Activated B cell treated with CpG ODN at 0.5 μM for 24 hours (primary cell): ENCODE results near the gene COX17. TPM values are rescaled to one million over a fixed set of nuclear protein-coding genes. Genes with fewer than 3 reads are reported as not detected.

Experiments
- ATAC-seq: fragments of 200-7000 bp; cut with Tn5 transposase; one replicate; pipeline ENCODE4 v1.10.0; 2021; ENCODE audit warnings: low read depth, mild to moderate bottlenecking, moderate library complexity
- CTCF ChIA-PET: fragments of 350-600 bp; sonication (Branson Sonifier 250); formaldehyde crosslinking; loops from one replicate; lab custom pipeline; 2021; ENCODE audit warnings: antibody characterized with exemption; lab: Charles Lee
- POLR2A ChIA-PET: fragments of 350-600 bp; sonication (Branson Sonifier 250); formaldehyde crosslinking; loops from one replicate; lab custom pipeline; 2021; ENCODE audit warnings: antibody characterized with exemption; lab: Charles Lee
- DNase-seq: peaks from one replicate; pipeline ENCODE4 v3.0.0; 2022
- H3K27ac Mint-ChIP-seq: one replicate; pipeline ENCODE4 v1.8.0; 2020; ENCODE audit warnings: mixed read lengths
- H3K27me3 Mint-ChIP-seq: one replicate; pipeline ENCODE4 v1.8.0; 2021; ENCODE audit warnings: mixed read lengths
- H3K36me3 Mint-ChIP-seq: one replicate; pipeline ENCODE4 v1.8.0; 2021; ENCODE audit warnings: low read depth, mixed read lengths
- H3K4me1 Mint-ChIP-seq: one replicate; pipeline ENCODE4 v1.8.0; 2021; ENCODE audit warnings: mixed read lengths
- H3K4me3 Mint-ChIP-seq: one replicate; pipeline ENCODE4 v1.8.0; 2020; ENCODE audit warnings: mild to moderate bottlenecking, mixed read lengths
- H3K9me3 Mint-ChIP-seq: one replicate; pipeline ENCODE4 v1.8.0; 2020; ENCODE audit warnings: mixed read lengths
- intact Hi-C: fragments of 100-400 bp; cut with micrococcal nuclease; formaldehyde crosslinking; loops from one replicate; pipeline ENCODE4 v1.15.1; 2024
- total RNA-seq: library from RNA; stranded (reverse); gene quantifications from 2 replicates; pipeline ENCODE4 v1.2.3, GENCODE V29; 2022
- TF ChIP-seq, protein P1 (sequence below): fragments of 200-600 bp; IDR thresholded peaks from one replicate; pipeline ENCODE4 v1.8.0; 2022; ENCODE audit warnings: antibody characterized with exemption, mild to moderate bottlenecking

The COX17 gene
- total RNA-seq, 1 donor from 2014 or later, result 58.8 TPM

DNA sequence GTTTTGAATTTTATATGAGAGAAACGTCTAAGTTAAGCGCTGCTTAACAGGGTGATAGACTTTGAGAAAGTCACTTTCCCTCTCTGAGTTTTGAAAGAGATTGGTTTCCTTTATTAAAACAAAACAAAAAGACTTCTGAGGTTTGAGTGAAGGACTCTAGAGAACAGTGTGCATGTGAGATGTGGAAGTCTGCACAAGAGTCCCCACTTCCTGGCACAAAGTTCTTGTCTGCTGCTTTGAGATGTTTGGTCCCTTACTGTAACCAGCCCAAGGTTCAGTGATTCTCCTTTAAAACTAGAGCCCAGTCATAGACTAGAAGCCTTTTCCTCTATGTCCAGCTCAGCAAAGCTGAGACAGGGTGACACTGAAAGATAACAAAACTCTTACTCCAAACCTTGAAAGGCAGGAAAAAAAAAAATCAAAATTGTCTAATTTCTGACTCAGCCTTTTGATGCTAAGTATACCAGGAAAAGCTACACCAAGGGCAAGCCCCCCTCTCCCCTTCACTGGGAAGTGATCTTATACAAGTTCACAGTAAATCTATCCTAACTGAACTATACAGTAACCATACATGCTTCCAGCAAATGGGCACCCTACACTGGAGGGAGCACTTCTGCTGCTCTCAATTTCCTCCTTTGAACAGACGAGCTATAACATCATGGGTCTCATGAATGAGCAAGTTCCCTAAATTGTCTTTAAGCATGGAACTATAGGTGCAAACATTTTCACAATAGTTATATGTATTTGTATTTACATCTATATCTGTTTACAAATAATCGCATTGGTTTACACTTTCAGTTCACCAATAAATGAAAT lies 19.1 kb downstream of the COX17 start:
- DNase-seq, result no peak
- H3K4me1 Mint-ChIP-seq, result peaks cover 32% of the 10 kb centered on the region
- TF ChIP-seq, protein P1, sequence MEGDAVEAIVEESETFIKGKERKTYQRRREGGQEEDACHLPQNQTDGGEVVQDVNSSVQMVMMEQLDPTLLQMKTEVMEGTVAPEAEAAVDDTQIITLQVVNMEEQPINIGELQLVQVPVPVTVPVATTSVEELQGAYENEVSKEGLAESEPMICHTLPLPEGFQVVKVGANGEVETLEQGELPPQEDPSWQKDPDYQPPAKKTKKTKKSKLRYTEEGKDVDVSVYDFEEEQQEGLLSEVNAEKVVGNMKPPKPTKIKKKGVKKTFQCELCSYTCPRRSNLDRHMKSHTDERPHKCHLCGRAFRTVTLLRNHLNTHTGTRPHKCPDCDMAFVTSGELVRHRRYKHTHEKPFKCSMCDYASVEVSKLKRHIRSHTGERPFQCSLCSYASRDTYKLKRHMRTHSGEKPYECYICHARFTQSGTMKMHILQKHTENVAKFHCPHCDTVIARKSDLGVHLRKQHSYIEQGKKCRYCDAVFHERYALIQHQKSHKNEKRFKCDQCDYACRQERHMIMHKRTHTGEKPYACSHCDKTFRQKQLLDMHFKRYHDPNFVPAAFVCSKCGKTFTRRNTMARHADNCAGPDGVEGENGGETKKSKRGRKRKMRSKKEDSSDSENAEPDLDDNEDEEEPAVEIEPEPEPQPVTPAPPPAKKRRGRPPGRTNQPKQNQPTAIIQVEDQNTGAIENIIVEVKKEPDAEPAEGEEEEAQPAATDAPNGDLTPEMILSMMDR, result no peak
- POLR2A ChIA-PET, result interaction anchor here (0.6 to 1.2 kb wide), 4 partner anchors 17 to 367 kb away, joined by 3 to 7 read pairs (median 3); partner anchors contain the start of gene COX17
- H3K36me3 Mint-ChIP-seq, result peaks cover 10% of the 10 kb centered on the region
- H3K9me3 Mint-ChIP-seq, result no peaks in the 10 kb centered on the region
- no peak overlapping the region for H3K4me3 Mint-ChIP-seq
- CTCF ChIA-PET, result interaction anchor here (1.3 kb wide), 1 partner anchor 58 kb away, joined by 3 read pairs; no protein-coding TSS in a partner anchor
- no peak for ATAC-seq
- no peak overlapping the region for H3K27ac Mint-ChIP-seq
- H3K27me3 Mint-ChIP-seq, result no peaks in the 10 kb centered on the region
- intact Hi-C loops, result no loop called here

DNA sequence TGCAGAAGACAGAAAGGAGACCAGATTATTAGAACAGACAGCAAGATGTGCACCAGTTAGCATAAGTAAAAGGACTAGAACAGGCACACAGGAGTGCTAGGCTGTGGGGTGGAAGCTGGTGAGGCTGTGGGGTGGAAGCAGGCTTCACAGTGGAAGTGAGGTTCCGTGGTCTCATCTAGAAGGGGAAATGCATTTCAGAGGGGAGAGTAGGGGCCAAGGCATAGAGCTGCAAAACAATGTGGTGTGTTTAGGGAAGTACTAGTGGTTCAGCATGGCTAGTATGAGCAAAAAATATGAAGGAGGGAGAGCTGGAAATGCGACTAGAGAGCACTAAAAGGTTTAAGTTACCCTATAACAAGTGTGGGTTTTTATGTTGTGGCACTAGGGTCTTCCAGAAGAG lies 23.3 kb downstream of the COX17 start:
- ChIA-PET POLR2A (no interaction called here), CTCF (no interaction called here)
- ATAC-seq, result no peak
- TF ChIP-seq, protein P1, result no peak
- no peak overlapping the region for H3K4me3 Mint-ChIP-seq
- H3K27ac Mint-ChIP-seq, result no peak overlapping the region
- intact Hi-C loops, result no loop called here
- peaks cover 5% of the 10 kb centered on the region for H3K36me3 Mint-ChIP-seq
- H3K9me3 Mint-ChIP-seq, result no peaks in the 10 kb centered on the region
- no peaks in the 10 kb centered on the region for H3K27me3 Mint-ChIP-seq
- H3K4me1 Mint-ChIP-seq, result peaks cover 17% of the 10 kb centered on the region
- no peak for DNase-seq

DNA sequence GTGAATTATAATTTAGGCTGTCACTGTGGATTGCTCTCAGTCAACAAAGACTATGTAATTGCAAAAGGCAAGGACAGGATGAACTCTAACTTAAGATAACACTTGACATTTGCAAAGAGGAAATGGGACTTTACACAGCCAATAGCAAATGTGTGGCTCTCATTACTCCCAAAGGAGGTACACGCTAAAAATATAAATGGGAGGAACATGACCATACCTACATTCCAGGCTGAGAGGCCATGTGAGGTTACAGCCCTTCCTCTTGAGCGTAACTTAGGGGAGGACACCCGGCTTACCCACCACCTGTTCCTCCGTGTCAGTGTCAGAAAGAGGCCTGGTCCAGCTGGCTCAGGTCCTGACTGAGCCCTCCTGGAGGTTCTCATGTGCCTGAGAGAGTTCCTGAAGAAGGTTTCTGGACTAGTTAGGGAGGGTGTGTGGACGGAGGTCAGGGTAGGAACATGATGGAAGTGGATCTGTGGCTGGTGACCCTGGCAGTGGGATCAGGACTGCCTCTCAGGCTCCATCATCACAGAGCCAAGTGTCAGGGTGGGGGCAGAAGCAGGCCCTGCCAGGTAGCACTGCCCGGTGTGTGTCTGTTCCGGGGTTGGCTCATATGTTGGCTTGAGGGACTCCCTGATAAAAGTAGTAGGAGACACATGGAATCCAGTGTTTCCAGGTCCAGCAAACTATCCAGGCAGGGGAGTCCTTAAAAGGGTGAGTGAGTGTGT lies 24.7 kb downstream of the COX17 start:
- TF ChIP-seq, protein P1, result no peak
- POLR2A ChIA-PET, result no interaction called here
- Mint-ChIP-seq H3K4me1 (peaks cover 7% of the 10 kb centered on the region), H3K4me3 (no peak overlapping the region), H3K9me3 (no peaks in the 10 kb centered on the region), H3K36me3 (peaks cover 17% of the 10 kb centered on the region), H3K27ac (no peak overlapping the region), H3K27me3 (no peaks in the 10 kb centered on the region)
- CTCF ChIA-PET, result no interaction called here
- DNase-seq (no peak), ATAC-seq (no peak)
- intact Hi-C loops, result no loop called here

DNA sequence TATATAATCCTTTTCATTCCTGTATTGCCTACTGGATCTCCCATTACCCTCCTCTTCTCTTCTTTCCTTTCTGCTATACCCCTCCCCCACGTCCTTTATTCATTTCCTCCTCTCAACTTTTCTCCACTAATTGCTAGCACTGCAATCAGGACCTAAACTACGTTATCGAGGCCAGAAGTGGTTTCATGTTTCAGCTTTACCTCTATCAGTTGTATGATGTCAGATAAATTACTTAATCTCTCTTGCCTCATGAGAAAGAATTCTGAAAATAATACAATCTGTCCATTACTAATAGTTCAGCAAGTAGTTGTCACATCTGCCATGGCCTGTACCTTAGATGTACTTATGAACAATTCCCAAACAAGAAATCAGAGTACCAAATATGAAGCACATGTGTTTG lies 27.4 kb downstream of the COX17 start:
- Mint-ChIP-seq H3K27me3 (no peaks in the 10 kb centered on the region), H3K4me1 (peaks cover 6% of the 10 kb centered on the region), H3K4me3 (no peak overlapping the region), H3K9me3 (no peaks in the 10 kb centered on the region), H3K27ac (no peak overlapping the region), H3K36me3 (peaks cover 30% of the 10 kb centered on the region)
- ChIA-PET POLR2A (no interaction called here), CTCF (interaction anchor here (1.1 kb wide), 1 partner anchor 31 kb away, joined by 3 read pairs; no protein-coding TSS in a partner anchor)
- DNase-seq (no peak), ATAC-seq (no peak)
- TF ChIP-seq, protein P1, result no peak
- intact Hi-C loops, result no loop called here
